ENCODE results near the gene KAT2A. TPM values are rescaled to one million over a fixed set of nuclear protein-coding genes. Genes with fewer than 3 reads are reported as not detected.
A peak's percentile ranks its signal among the peaks of the same experiment; 100 is the strongest.

The KAT2A gene
- 10 to 100 TPM; 25.3 to 55.5 (median 37.1) TPM for total RNA-seq

GRCh38 chr17:42120770-42121769 lies at the start of gene KAT2A:
TSS of gene KAT2A (minus strand) at chr17:42121367. CDS start at chr17:42121304, 63 bp downstream.
- TF ChIP-seq CTCF (IDR thresholded peaks at IDR 0.05) = no peak
- TF ChIP-seq POLR2A (IDR thresholded peaks at IDR 0.05) = no peak
- peak; percentile 73 to 95 for DNase-seq (ENCODE audit: low spot score in 2 of 2)
- intact Hi-C loops (cut with DNase I; ENCODE audit: low total_unique reads) = no loop called here
- 15 to 19% methylated on average over 17 to 19 of the region's 57 CpGs for WGBS, 2 donors
- peak within 1 kb of the TSS; percentile 62 for H3K4me3 ChIP-seq (ENCODE audit: low read depth, poor library complexity, severe bottlenecking)

- no peak overlapping the region for H3K4me3 ChIP-seq (ENCODE audit: low read depth, poor library complexity, severe bottlenecking)
- TF ChIP-seq CTCF (IDR thresholded peaks at IDR 0.05) (no peak), POLR2A (IDR thresholded peaks at IDR 0.05) (no peak)
- DNase-seq (ENCODE audit: low spot score in 2 of 2) = no peak
- WGBS, 2 donors = 94 to 95% methylated on average over 15 to 28 of the region's 29 CpGs
- intact Hi-C loops (cut with DNase I; ENCODE audit: low total_unique reads) = no loop called here
Observed at GRCh38 chr17:42169351-42169750, 48.2 kb upstream of the KAT2A start.

GRCh38 chr17:42167807-42168206 lies 46.6 kb upstream of the KAT2A start:
- 94 to 95% methylated on average over 8 of the region's 8 CpGs for WGBS, 2 donors
- H3K4me3 ChIP-seq (ENCODE audit: low read depth, poor library complexity, severe bottlenecking) = no peak overlapping the region
- TF ChIP-seq POLR2A (IDR thresholded peaks at IDR 0.05) (no peak), CTCF (IDR thresholded peaks at IDR 0.05) (no peak)
- intact Hi-C loops (cut with DNase I; ENCODE audit: low total_unique reads) = no loop called here
- no peak for DNase-seq (ENCODE audit: low spot score in 2 of 2)

GRCh38 chr17:42166196-42166763 lies 45.1 kb upstream of the KAT2A start:
- WGBS, 2 donors = 84 to 95% methylated on average over 12 to 18 of the region's 19 CpGs
- no peak for DNase-seq (ENCODE audit: low spot score in 2 of 2)
- intact Hi-C loops (cut with DNase I; ENCODE audit: low total_unique reads) = no loop called here
- H3K4me3 ChIP-seq (ENCODE audit: low read depth, poor library complexity, severe bottlenecking) = no peak overlapping the region
- TF ChIP-seq POLR2A (IDR thresholded peaks at IDR 0.05) = no peak
- no peak for TF ChIP-seq CTCF (IDR thresholded peaks at IDR 0.05)

- TF ChIP-seq CTCF (IDR thresholded peaks at IDR 0.05) (no peak), POLR2A (IDR thresholded peaks at IDR 0.05) (no peak)
- WGBS, 2 donors = 85 to 90% methylated on average over 6 of the region's 6 CpGs
- H3K4me3 ChIP-seq (ENCODE audit: low read depth, poor library complexity, severe bottlenecking) = no peak overlapping the region
- intact Hi-C loops (cut with DNase I; ENCODE audit: low total_unique reads) = no loop called here
- DNase-seq (ENCODE audit: low spot score in 2 of 2) = no peak
Observed at GRCh38 chr17:42165751-42166150, 44.6 kb upstream of the KAT2A start.
